ENCODE measurements around the gene RWDD4.

The RWDD4 gene

GRCh38 chr4:183599284-183599683 is 59.7 kb downstream of the RWDD4 start:
- FAIRE-seq, result no peak

- FAIRE-seq, result no peak
These were observed 62.8 kb downstream of the RWDD4 start for GRCh38 chr4:183596067-183596757.

- no peak for FAIRE-seq
These were observed 64.2 kb downstream of the RWDD4 start for GRCh38 chr4:183594823-183595222.

GRCh38 chr4:183591301-183591700 is 67.7 kb downstream of the RWDD4 start:
- FAIRE-seq, result no peak
